K562 (cell line): ENCODE results near the gene DOK3. TPM values are rescaled to one million over a fixed set of nuclear protein-coding genes. Genes with fewer than 3 reads are reported as not detected.

Experiments
- BDP1 ChIP-seq: IDR thresholded peaks from 3 replicates; pipeline ENCODE4 v1.6.1; 2011; ENCODE audit not compliant: insufficient read length, insufficient read depth
- KLF16 ChIP-seq: IDR thresholded peaks from 2 replicates; pipeline ENCODE4 v1.6.1; 2016; ENCODE audit warnings: antibody characterized with exemption
- LEF1 ChIP-seq: fragments of 450-650 bp; IDR thresholded peaks from 2 replicates; pipeline ENCODE4 v1.6.1; 2016; ENCODE audit warnings: mild to moderate bottlenecking
- MAFK ChIP-seq: IDR thresholded peaks from 2 replicates; pipeline ENCODE4 v1.6.1; 2011; ENCODE audit warnings: low read length, improper control_type of control experiment
- MCM5 ChIP-seq: fragments of 450-650 bp; IDR thresholded peaks from 2 replicates; pipeline ENCODE4 v1.6.1; 2016; ENCODE audit warnings: low read depth
- POLR2G ChIP-seq: fragments of 200-400 bp; formaldehyde crosslinking; IDR thresholded peaks from 2 replicates; pipeline ENCODE4 v1.6.1; 2017; ENCODE audit warnings: low read depth, mild to moderate bottlenecking, antibody characterized with exemption, low read length, moderate library complexity
- RAD51 ChIP-seq: fragments of 450-650 bp; IDR thresholded peaks from 2 replicates; pipeline ENCODE4 v1.7.1; 2016; ENCODE audit warnings: low read depth, mild to moderate bottlenecking, borderline replicate concordance
- SAP30 ChIP-seq: fragments of 200-600 bp; sonication (generic); IDR thresholded peaks from 2 replicates; pipeline ENCODE4 v1.6.1; 2012; ENCODE audit warnings: borderline replicate concordance, low read depth, mild to moderate bottlenecking, moderate library complexity, low read length, control low read depth, inconsistent platforms; ENCODE audit not compliant: insufficient read depth, poor library complexity, severe bottlenecking
- STAT5A ChIP-seq: IDR thresholded peaks from 2 replicates; pipeline ENCODE4 v1.6.1; 2012; ENCODE audit warnings: low read length, inconsistent platforms, borderline replicate concordance
- TBP ChIP-seq: optimal IDR thresholded peaks from 2 replicates; pipeline ENCODE3; 2011; ENCODE audit warnings: low read depth, low read length, improper control_type of control experiment
- ZNF347 ChIP-seq: fragments of 450-650 bp; formaldehyde crosslinking; IDR thresholded peaks from 2 replicates; pipeline ENCODE4 v1.4.0; 2020; ENCODE audit warnings: low read depth, mild to moderate bottlenecking, moderate library complexity
- ZNF699 ChIP-seq: fragments of 250-450 bp; sonication (Bioruptor Pico); IDR thresholded peaks from 2 replicates; pipeline ENCODE4 v1.8.0; 2021; ENCODE audit warnings: mild to moderate bottlenecking, moderate library complexity; ENCODE audit not compliant: insufficient replicate concordance
- polyA plus RNA-seq, 8 experiments: library from polyadenylated mRNA; depleted of rRNA in 4 of 8; stranded (reverse) in 5 of 8; unstranded in 3 of 8; fragments of >200 nt; fragmentation: Nextera tagmentation in 2 of 8; fragmentation: Illumina TruSeq in 1 of 8; extraction: Ambion mirVana in 2 of 8; extraction: Trizol in 1 of 8; gene quantifications; 2 replicates each; pipeline versions ENCODE4 v1.2.1 to v1.2.3, GENCODE V29; 2011 to 2014; ENCODE audit warnings: inconsistent platforms in 1 of 8, missing spikeins in 1 of 8
- total RNA-seq, 7 experiments: library from RNA; depleted of rRNA in 6 of 7; stranded (reverse); fragments of >200 nt in 6 of 7; fragmentation: Illumina TruSeq in 2 of 7; extraction: Trizol in 2 of 7; gene quantifications; 2 replicates each; pipeline versions ENCODE4 v1.2.1 to v1.2.3, GENCODE V29; 2011 to 2021; ENCODE audit warnings: low replicate concordance in 1 of 7
- TF ChIP-seq, protein P1 (sequence below): fragments of 450-650 bp; IDR thresholded peaks from 2 replicates; pipeline ENCODE4 v1.6.1; 2016; ENCODE audit warnings: mild to moderate bottlenecking, moderate library complexity
- TF ChIP-seq, protein P2 (sequence below): sonication (generic); formaldehyde crosslinking; IDR thresholded peaks from 2 replicates; pipeline ENCODE4 v1.8.1; 2023; ENCODE audit warnings: mild to moderate bottlenecking, missing genetic modification reagents
- TF ChIP-seq, protein P3 (sequence below): fragments of 250-450 bp; sonication (Bioruptor Pico); IDR thresholded peaks from 2 replicates; pipeline ENCODE4 v1.5.0; 2020; ENCODE audit warnings: mild to moderate bottlenecking

DOK3 gene
- total and polyA plus RNA-seq, 9 of the 15 experiments (the other 6 are each of a cell fraction or from before 2014, with no cell fraction given), result 1.3 to 23.0 (median 8.0) TPM

DNA sequence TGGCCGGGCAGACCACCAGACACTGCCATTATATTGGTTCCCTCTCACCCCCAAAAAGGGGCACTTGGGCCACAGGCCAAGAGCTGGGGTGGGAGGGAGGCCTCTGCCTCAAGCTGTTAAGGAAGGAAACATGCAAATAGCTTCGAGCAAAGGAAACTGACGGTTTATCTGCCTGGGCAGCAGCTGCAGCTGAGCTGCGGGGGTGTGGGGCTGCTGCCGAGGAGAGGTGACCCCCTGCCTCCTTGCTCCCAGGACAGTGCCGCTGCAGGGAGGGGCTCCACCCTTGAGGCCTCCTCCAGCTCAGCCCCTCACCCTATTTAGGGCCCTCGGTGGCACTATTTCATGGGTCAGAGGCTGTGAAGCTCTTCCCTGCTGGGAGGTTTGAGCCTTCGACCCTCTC lies 789 bp downstream of the DOK3 start (continued):
- TF ChIP-seq, protein P1, sequence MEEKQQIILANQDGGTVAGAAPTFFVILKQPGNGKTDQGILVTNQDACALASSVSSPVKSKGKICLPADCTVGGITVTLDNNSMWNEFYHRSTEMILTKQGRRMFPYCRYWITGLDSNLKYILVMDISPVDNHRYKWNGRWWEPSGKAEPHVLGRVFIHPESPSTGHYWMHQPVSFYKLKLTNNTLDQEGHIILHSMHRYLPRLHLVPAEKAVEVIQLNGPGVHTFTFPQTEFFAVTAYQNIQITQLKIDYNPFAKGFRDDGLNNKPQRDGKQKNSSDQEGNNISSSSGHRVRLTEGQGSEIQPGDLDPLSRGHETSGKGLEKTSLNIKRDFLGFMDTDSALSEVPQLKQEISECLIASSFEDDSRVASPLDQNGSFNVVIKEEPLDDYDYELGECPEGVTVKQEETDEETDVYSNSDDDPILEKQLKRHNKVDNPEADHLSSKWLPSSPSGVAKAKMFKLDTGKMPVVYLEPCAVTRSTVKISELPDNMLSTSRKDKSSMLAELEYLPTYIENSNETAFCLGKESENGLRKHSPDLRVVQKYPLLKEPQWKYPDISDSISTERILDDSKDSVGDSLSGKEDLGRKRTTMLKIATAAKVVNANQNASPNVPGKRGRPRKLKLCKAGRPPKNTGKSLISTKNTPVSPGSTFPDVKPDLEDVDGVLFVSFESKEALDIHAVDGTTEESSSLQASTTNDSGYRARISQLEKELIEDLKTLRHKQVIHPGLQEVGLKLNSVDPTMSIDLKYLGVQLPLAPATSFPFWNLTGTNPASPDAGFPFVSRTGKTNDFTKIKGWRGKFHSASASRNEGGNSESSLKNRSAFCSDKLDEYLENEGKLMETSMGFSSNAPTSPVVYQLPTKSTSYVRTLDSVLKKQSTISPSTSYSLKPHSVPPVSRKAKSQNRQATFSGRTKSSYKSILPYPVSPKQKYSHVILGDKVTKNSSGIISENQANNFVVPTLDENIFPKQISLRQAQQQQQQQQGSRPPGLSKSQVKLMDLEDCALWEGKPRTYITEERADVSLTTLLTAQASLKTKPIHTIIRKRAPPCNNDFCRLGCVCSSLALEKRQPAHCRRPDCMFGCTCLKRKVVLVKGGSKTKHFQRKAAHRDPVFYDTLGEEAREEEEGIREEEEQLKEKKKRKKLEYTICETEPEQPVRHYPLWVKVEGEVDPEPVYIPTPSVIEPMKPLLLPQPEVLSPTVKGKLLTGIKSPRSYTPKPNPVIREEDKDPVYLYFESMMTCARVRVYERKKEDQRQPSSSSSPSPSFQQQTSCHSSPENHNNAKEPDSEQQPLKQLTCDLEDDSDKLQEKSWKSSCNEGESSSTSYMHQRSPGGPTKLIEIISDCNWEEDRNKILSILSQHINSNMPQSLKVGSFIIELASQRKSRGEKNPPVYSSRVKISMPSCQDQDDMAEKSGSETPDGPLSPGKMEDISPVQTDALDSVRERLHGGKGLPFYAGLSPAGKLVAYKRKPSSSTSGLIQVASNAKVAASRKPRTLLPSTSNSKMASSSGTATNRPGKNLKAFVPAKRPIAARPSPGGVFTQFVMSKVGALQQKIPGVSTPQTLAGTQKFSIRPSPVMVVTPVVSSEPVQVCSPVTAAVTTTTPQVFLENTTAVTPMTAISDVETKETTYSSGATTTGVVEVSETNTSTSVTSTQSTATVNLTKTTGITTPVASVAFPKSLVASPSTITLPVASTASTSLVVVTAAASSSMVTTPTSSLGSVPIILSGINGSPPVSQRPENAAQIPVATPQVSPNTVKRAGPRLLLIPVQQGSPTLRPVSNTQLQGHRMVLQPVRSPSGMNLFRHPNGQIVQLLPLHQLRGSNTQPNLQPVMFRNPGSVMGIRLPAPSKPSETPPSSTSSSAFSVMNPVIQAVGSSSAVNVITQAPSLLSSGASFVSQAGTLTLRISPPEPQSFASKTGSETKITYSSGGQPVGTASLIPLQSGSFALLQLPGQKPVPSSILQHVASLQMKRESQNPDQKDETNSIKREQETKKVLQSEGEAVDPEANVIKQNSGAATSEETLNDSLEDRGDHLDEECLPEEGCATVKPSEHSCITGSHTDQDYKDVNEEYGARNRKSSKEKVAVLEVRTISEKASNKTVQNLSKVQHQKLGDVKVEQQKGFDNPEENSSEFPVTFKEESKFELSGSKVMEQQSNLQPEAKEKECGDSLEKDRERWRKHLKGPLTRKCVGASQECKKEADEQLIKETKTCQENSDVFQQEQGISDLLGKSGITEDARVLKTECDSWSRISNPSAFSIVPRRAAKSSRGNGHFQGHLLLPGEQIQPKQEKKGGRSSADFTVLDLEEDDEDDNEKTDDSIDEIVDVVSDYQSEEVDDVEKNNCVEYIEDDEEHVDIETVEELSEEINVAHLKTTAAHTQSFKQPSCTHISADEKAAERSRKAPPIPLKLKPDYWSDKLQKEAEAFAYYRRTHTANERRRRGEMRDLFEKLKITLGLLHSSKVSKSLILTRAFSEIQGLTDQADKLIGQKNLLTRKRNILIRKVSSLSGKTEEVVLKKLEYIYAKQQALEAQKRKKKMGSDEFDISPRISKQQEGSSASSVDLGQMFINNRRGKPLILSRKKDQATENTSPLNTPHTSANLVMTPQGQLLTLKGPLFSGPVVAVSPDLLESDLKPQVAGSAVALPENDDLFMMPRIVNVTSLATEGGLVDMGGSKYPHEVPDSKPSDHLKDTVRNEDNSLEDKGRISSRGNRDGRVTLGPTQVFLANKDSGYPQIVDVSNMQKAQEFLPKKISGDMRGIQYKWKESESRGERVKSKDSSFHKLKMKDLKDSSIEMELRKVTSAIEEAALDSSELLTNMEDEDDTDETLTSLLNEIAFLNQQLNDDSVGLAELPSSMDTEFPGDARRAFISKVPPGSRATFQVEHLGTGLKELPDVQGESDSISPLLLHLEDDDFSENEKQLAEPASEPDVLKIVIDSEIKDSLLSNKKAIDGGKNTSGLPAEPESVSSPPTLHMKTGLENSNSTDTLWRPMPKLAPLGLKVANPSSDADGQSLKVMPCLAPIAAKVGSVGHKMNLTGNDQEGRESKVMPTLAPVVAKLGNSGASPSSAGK, result peak; percentile 60
- TF ChIP-seq POLR2G (no peak; the same call in 1 of the 2 replicates), LEF1 (peak; percentile 58; the same call in 1 of the 2 replicates), ZNF347 (CRISPR knock-in tag) (no peak), TBP (no peak), BDP1 (no peak), ZNF699 (CRISPR knock-in tag) (no peak), SAP30 (no peak), RAD51 (no peak), MCM5 (no peak), STAT5A (peak; percentile 61; the same call in 1 of the 2 replicates), MAFK (no peak), KLF16 (peak; percentile 81)
- TF ChIP-seq, protein P2, sequence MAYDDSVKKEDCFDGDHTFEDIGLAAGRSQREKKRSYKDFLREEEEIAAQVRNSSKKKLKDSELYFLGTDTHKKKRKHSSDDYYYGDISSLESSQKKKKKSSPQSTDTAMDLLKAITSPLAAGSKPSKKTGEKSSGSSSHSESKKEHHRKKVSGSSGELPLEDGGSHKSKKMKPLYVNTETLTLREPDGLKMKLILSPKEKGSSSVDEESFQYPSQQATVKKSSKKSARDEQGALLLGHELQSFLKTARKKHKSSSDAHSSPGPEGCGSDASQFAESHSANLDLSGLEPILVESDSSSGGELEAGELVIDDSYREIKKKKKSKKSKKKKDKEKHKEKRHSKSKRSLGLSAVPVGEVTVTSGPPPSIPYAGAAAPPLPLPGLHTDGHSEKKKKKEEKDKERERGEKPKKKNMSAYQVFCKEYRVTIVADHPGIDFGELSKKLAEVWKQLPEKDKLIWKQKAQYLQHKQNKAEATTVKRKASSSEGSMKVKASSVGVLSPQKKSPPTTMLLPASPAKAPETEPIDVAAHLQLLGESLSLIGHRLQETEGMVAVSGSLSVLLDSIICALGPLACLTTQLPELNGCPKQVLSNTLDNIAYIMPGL, result no peak
- TF ChIP-seq, protein P3, sequence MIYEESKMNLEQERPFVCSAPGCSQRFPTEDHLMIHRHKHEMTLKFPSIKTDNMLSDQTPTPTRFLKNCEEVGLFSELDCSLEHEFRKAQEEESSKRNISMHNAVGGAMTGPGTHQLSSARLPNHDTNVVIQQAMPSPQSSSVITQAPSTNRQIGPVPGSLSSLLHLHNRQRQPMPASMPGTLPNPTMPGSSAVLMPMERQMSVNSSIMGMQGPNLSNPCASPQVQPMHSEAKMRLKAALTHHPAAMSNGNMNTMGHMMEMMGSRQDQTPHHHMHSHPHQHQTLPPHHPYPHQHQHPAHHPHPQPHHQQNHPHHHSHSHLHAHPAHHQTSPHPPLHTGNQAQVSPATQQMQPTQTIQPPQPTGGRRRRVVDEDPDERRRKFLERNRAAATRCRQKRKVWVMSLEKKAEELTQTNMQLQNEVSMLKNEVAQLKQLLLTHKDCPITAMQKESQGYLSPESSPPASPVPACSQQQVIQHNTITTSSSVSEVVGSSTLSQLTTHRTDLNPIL (CRISPR knock-in tag), result no peak
